Body of pancreas (tissue), 4 donors: Measurements from ENCODE around the gene FUT7. TPM values are rescaled to one million over a fixed set of nuclear protein-coding genes. Genes with fewer than 3 reads are reported as not detected.

ENCODE experiments used
- ATAC-seq: fragments of 150-250 bp; one replicate; pipeline ENCODE4 v1.9.1; 2016
- DNase-seq, 4 donors: peaks; one replicate each; pipeline ENCODE4 v3.0.0-alpha.2; 2019
- H3K27ac ChIP-seq, 4 donors: fragments of 200-600 bp; sonication (generic); 1 replicate in 3 of 4; 2 replicates in 1 of 4; pipeline versions ENCODE4 v1.5.1 to v1.6.1; 2016 to 2019; ENCODE audit warnings: mild to moderate bottlenecking in 1 of 4, mixed read lengths in 1 of 4, moderate library complexity in 1 of 4
- H3K27me3 ChIP-seq, 2 donors: fragments of 200-600 bp; sonication (generic); one replicate each; pipeline ENCODE4 v1.6.0; 2016; ENCODE audit warnings: mild to moderate bottlenecking in 1 of 2
- H3K36me3 ChIP-seq, 2 donors: fragments of 200-600 bp; sonication (generic); replicated peaks in 1 of 2; 2 replicates each; pipeline ENCODE4 v1.5.1; 2016; ENCODE audit warnings: low read depth in 2 of 2; ENCODE audit not compliant: insufficient read depth in 1 of 2
- H3K4me1 ChIP-seq: fragments of 200-600 bp; sonication (generic); one replicate; pipeline ENCODE4 v1.6.0; 2016
- H3K4me3 ChIP-seq, 2 donors: fragments of 200-600 bp; sonication (generic); 1 replicate in 1 of 2; 2 replicates in 1 of 2; pipeline ENCODE4 v1.5.1; 2016 to 2019
- H3K9me3 ChIP-seq, 3 donors: fragments of 200-600 bp; sonication (generic); 1 replicate in 2 of 3; 2 replicates in 1 of 3; pipeline ENCODE4 v1.5.1; 2016
- POLR2A ChIP-seq, 3 donors: fragments of 450-650 bp; IDR thresholded peaks; one replicate each; pipeline ENCODE4 v1.6.1; 2016; ENCODE audit warnings: antibody characterized with exemption in 3 of 3, mild to moderate bottlenecking in 2 of 3
- WGBS, 2 donors: methylation state at CpG; one replicate each; pipeline ENCODE4 v1.1.5; 2017; 5-methylcytosine and 5-hydroxymethylcytosine counted together
- intact Hi-C: fragments of 100-400 bp; cut with DNase I; formaldehyde crosslinking; loops from one replicate; pipeline ENCODE4 v1.15.1; 2023
- total RNA-seq, 2 donors: library from RNA; depleted of rRNA; stranded (reverse); fragments of >200 nt; gene quantifications; one replicate each; pipeline ENCODE4 v1.1.0, GENCODE V29; 2016
- TF ChIP-seq, protein P1 (sequence below), 7 experiments: fragments of 450-650 bp in 4 of 7; fragments of 200-600 bp in 3 of 7; sonication (generic) in 3 of 7; IDR thresholded peaks; one replicate each; pipeline ENCODE4 v1.5.1; 2016 to 2019; ENCODE audit warnings: antibody characterized with exemption in 7 of 7

The FUT7 gene
- total RNA-seq, 2 donors from 2014 or later = not detected

DNA sequence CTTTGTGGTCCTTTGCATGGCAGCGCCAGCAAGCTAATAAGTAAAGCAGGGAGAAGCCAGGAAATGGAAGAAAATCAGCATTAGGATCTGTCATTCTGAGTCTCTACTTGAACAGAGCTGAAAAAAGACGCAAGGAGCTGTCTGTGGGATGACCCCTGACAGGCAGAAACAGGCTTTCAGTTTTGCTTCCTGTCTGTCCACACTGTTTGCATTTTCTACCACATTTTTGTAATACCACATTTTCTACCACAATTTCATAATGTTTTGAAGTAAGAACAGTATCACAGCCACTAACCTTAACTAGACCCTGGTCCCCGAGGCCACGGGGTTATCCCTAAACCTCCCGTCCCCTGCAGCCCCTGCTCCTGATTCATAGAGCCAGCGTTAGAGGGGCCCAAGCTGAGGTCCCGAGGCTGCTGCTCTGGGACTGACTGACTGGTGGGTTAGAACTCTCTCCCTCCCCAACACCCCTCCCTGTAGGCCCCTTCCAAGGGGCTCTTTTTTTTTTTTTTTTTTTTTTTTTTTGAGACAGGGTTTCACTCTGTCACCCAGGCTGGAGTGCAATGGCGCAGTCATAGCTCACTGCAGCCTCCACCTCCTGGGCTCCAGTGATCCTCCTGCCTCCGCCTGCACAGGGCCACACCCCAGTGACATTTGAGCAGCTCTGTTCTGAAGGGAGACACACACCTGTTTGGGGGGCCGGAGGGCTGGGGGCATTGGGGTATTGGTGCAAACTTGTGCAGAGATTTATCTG, 31.5 kb downstream of the FUT7 start:
- Histone ChIP-seq H3K36me3 (no peaks in the 10 kb centered on the region), H3K4me3 (no peak overlapping the region), H3K27ac (peak overlapping the region in 1 of 4 donors; percentile 42), H3K27me3 (no peaks in the 10 kb centered on the region), H3K4me1 (peaks cover 14% of the 10 kb centered on the region), H3K9me3 (no peaks in the 10 kb centered on the region)
- DNase-seq = no peak
- TF ChIP-seq, protein P1, sequence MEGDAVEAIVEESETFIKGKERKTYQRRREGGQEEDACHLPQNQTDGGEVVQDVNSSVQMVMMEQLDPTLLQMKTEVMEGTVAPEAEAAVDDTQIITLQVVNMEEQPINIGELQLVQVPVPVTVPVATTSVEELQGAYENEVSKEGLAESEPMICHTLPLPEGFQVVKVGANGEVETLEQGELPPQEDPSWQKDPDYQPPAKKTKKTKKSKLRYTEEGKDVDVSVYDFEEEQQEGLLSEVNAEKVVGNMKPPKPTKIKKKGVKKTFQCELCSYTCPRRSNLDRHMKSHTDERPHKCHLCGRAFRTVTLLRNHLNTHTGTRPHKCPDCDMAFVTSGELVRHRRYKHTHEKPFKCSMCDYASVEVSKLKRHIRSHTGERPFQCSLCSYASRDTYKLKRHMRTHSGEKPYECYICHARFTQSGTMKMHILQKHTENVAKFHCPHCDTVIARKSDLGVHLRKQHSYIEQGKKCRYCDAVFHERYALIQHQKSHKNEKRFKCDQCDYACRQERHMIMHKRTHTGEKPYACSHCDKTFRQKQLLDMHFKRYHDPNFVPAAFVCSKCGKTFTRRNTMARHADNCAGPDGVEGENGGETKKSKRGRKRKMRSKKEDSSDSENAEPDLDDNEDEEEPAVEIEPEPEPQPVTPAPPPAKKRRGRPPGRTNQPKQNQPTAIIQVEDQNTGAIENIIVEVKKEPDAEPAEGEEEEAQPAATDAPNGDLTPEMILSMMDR (IDR thresholded peaks at IDR 0.05) = no peak
- TF ChIP-seq POLR2A (IDR thresholded peaks at IDR 0.05) = no peak
- intact Hi-C loops = no loop called here
- no peak for ATAC-seq
- 60 to 63% methylated on average over 8 to 9 of the region's 10 CpGs for WGBS, 2 donors

DNA sequence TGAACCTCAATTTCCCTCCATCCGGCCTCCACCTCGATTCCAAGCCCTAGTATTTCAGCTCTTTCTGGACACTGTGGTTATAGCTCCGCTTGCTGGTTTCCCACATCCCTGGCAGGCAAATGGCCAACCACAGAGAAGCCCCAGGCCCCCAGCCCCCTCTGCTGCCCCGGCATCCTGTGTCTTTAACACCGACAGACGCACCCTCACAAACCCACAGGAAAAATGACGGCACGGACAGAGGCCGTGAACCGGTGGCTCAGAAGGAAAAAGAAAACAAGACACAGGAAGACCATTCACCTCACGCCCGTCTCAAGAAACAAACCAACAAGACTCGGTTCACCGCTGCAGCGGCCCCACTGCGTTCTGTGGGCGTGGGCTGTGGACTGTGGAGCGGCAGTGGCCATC, 34.1 kb downstream of the FUT7 start:
- 65 to 73% methylated on average over 18 of the region's 18 CpGs for WGBS, 2 donors
- DNase-seq (no peak), ATAC-seq (no peak)
- Histone ChIP-seq H3K36me3 (no peaks in the 10 kb centered on the region), H3K9me3 (no peaks in the 10 kb centered on the region), H3K4me3 (no peak overlapping the region), H3K27ac (no peak overlapping the region), H3K27me3 (no peaks in the 10 kb centered on the region), H3K4me1 (peaks cover 28% of the 10 kb centered on the region)
- no peak for TF ChIP-seq POLR2A (IDR thresholded peaks at IDR 0.05)
- TF ChIP-seq, protein P1 (IDR thresholded peaks at IDR 0.05) = no peak
- intact Hi-C loops = no loop called here

DNA sequence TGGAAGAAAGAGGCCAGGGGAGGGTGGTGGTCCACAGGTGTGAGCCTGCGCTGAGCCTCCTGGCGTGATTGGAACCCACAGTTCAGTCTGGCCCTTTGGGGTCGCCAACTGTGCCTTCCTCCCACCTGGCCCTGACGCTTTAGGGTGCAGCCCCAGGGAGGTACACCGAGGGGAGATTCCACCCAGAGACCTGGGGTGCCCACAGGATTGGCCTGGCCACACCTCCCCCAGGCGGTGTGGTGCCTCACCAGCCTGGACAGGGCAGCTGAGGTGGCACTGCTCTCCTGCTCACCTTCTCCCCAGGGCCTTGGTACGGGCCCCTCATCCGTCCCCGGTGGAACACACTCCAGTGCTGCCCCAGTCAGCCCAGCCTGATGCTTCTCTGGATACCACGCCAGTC, 34.5 kb downstream of the FUT7 start:
- no peak for DNase-seq
- WGBS, 2 donors = 69 to 74% methylated on average over 5 to 10 of the region's 10 CpGs
- no peak for TF ChIP-seq POLR2A (IDR thresholded peaks at IDR 0.05)
- TF ChIP-seq, protein P1 (IDR thresholded peaks at IDR 0.05) = no peak
- ATAC-seq = no peak
- no peaks in the 10 kb centered on the region for H3K9me3 ChIP-seq
- no peak overlapping the region for H3K4me3 ChIP-seq
- peaks cover 31% of the 10 kb centered on the region for H3K4me1 ChIP-seq
- H3K27ac ChIP-seq = no peak overlapping the region
- no peaks in the 10 kb centered on the region for H3K27me3 ChIP-seq
- no peaks in the 10 kb centered on the region for H3K36me3 ChIP-seq
- intact Hi-C loops = no loop called here

GRCh38 chr9:136996361-136997292, 35.3 kb downstream of the FUT7 start, which contains the start of gene CLIC3:
CLIC3 (minus strand) TSS chr9:136996568; CDS start chr9:136996543, 25 bp downstream.
- ATAC-seq = no peak
- WGBS, 2 donors = 36% methylated on average over 16 to 35 of the region's 35 CpGs
- peaks cover 32% of the 10 kb centered on the region for H3K4me1 ChIP-seq

More at GRCh38 chr9:136996361-136997292, 35.3 kb downstream of the FUT7 start, which contains the start of gene CLIC3:
- intact Hi-C loops = no loop called here
- Histone ChIP-seq H3K27me3 (no peaks in the 10 kb centered on the region), H3K36me3 (no peaks in the 10 kb centered on the region), H3K27ac (no peak within 1 kb of the TSS), H3K4me3 (no peak within 1 kb of the TSS), H3K9me3 (no peaks in the 10 kb centered on the region)
- TF ChIP-seq POLR2A (IDR thresholded peaks at IDR 0.05) = no peak
- TF ChIP-seq, protein P1 (IDR thresholded peaks at IDR 0.05) = no peak
- peak in 1 of 4 donors; percentile 20 for DNase-seq
